ENCODE data around the gene NBPF3. TPM values are rescaled to one million over a fixed set of nuclear protein-coding genes. Genes with fewer than 3 reads are reported as not detected.

The NBPF3 gene
- total RNA-seq, 2 experiments from 2014 or later = 8.2 to 8.5 TPM

- peaks cover 0 to 3% of the 10 kb centered on the region in 2 experiments for H3K27me3 ChIP-seq (ENCODE audit: control insufficient read depth in 1 of 2, insufficient read depth in 2 of 2, low read length in 2 of 2)
- H3K4me1 ChIP-seq (ENCODE audit: insufficient read depth, low read length) = no peaks in the 10 kb centered on the region
- Mint-ChIP-seq H3K4me3 (no peak overlapping the region), H3K4me1 (ENCODE audit: low read depth) (no peaks in the 10 kb centered on the region), H3K36me3 (ENCODE audit: low read depth) (no peaks in the 10 kb centered on the region), H3K27ac (no peak overlapping the region), H3K27me3 (peaks cover 28% of the 10 kb centered on the region), H3K9me3 (no peaks in the 10 kb centered on the region)
- no peaks in the 10 kb centered on the region for H3K36me3 ChIP-seq (ENCODE audit: insufficient read depth, low read length)
- H3K4me3 ChIP-seq (ENCODE audit: low read length) = no peak overlapping the region
- H3K9me3 ChIP-seq (ENCODE audit: control insufficient read depth in 1 of 2, insufficient read depth in 1 of 2, low read length in 2 of 2) = no peaks in the 10 kb centered on the region
- CTCF ChIA-PET = no interaction called here
- intact Hi-C loops (cut with DNase I, micrococcal nuclease) = no loop called here
- ATAC-seq (ENCODE audit: poor library complexity) (no peak), DNase-seq (no peak)
- POLR2A ChIA-PET = no interaction called here
- no peak overlapping the region for H3K27ac ChIP-seq (ENCODE audit: low read depth in 1 of 2, low read length in 2 of 2)
- TF ChIP-seq, protein P1, sequence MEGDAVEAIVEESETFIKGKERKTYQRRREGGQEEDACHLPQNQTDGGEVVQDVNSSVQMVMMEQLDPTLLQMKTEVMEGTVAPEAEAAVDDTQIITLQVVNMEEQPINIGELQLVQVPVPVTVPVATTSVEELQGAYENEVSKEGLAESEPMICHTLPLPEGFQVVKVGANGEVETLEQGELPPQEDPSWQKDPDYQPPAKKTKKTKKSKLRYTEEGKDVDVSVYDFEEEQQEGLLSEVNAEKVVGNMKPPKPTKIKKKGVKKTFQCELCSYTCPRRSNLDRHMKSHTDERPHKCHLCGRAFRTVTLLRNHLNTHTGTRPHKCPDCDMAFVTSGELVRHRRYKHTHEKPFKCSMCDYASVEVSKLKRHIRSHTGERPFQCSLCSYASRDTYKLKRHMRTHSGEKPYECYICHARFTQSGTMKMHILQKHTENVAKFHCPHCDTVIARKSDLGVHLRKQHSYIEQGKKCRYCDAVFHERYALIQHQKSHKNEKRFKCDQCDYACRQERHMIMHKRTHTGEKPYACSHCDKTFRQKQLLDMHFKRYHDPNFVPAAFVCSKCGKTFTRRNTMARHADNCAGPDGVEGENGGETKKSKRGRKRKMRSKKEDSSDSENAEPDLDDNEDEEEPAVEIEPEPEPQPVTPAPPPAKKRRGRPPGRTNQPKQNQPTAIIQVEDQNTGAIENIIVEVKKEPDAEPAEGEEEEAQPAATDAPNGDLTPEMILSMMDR (IDR thresholded peaks at IDR 0.05) = no peak
These were observed 91.3 kb downstream of the NBPF3 start for GRCh38 chr1:21531241-21531640.

DNA sequence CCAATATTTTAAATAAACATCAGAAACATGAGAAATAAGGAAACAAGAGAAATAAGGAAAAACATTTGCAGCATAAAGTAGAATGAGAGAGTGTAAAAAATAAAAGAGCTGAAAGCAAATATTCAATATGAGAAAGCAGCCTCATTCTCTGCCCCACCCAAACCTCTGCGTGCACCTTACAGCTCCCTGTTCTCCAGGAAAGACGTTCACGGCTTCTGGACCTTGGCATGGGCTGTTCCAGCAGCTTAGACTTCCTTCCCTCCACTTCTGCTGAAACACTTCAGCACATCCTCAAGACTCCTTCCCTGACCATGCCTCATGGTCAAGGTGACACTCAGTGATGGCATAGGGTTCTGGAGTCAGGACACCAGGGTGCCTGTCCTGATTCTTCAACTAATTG lies 92.6 kb downstream of the NBPF3 start:
- Mint-ChIP-seq H3K36me3 (ENCODE audit: low read depth) (no peaks in the 10 kb centered on the region), H3K4me3 (no peak overlapping the region), H3K27me3 (peaks cover 30% of the 10 kb centered on the region), H3K4me1 (ENCODE audit: low read depth) (no peaks in the 10 kb centered on the region), H3K9me3 (no peaks in the 10 kb centered on the region), H3K27ac (no peak overlapping the region)
- DNase-seq (no peak), ATAC-seq (ENCODE audit: poor library complexity) (no peak)
- Histone ChIP-seq H3K4me3 (ENCODE audit: low read length) (no peak overlapping the region), H3K27me3 (ENCODE audit: control insufficient read depth in 1 of 2, insufficient read depth in 2 of 2, low read length in 2 of 2) (peaks cover 0 to 3% of the 10 kb centered on the region in 2 experiments), H3K36me3 (ENCODE audit: insufficient read depth, low read length) (no peaks in the 10 kb centered on the region), H3K9me3 (ENCODE audit: control insufficient read depth in 1 of 2, insufficient read depth in 1 of 2, low read length in 2 of 2) (no peaks in the 10 kb centered on the region), H3K27ac (ENCODE audit: low read depth in 1 of 2, low read length in 2 of 2) (no peak overlapping the region), H3K4me1 (ENCODE audit: insufficient read depth, low read length) (no peaks in the 10 kb centered on the region)
- TF ChIP-seq, protein P1 (IDR thresholded peaks at IDR 0.05) = no peak
- ChIA-PET POLR2A (interaction anchor here (0.6 kb wide), 1 partner anchor 899 kb away, joined by 3 read pairs; no protein-coding TSS in a partner anchor), CTCF (no interaction called here)
- intact Hi-C loops (cut with DNase I, micrococcal nuclease) = no loop called here

DNA sequence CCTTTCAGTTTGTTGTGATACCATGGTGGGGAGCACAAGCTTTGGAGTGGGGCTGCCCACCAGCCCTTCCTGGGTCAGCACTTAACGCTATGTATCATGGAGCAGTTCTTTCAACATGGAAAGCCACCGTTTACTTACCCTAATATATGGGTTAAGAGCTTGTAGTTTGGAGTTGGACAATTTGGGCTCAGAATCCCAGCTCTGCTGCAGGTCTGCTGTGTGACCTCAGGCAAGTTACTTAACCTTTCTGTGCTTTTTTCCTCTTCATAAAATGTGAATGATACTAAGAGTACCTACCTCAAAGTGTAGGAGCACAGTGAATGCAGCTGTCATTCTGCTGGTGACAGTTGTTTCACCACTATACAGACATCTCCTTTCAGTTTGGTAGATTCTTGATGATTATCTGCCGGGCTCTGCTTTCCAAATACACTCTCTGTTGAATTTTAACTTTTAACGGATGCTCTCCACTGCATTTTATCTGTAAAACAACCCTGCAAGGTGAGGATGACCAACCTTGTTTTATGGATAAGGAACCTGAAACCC lies 93.1 kb downstream of the NBPF3 start:
- no peaks in the 10 kb centered on the region for H3K9me3 Mint-ChIP-seq
- H3K27me3 ChIP-seq (ENCODE audit: control insufficient read depth in 1 of 2, insufficient read depth in 2 of 2, low read length in 2 of 2) = peaks cover 0 to 7% of the 10 kb centered on the region in 2 experiments
- no peaks in the 10 kb centered on the region for H3K36me3 ChIP-seq (ENCODE audit: insufficient read depth, low read length)
- peaks cover 35% of the 10 kb centered on the region for H3K27me3 Mint-ChIP-seq
- no peak overlapping the region for H3K27ac Mint-ChIP-seq
- no peak for DNase-seq
- H3K4me1 Mint-ChIP-seq (ENCODE audit: low read depth) = no peaks in the 10 kb centered on the region
- intact Hi-C loops (cut with DNase I, micrococcal nuclease) = no loop called here
- H3K27ac ChIP-seq (ENCODE audit: low read depth in 1 of 2, low read length in 2 of 2) = no peak overlapping the region
- TF ChIP-seq, protein P1 (IDR thresholded peaks at IDR 0.05) = no peak
- ChIA-PET POLR2A (no interaction called here), CTCF (no interaction called here)
- no peak for ATAC-seq (ENCODE audit: poor library complexity)
- no peak overlapping the region for H3K4me3 Mint-ChIP-seq
- H3K4me1 ChIP-seq (ENCODE audit: insufficient read depth, low read length) = no peaks in the 10 kb centered on the region
- no peaks in the 10 kb centered on the region for H3K36me3 Mint-ChIP-seq (ENCODE audit: low read depth)
- H3K9me3 ChIP-seq (ENCODE audit: control insufficient read depth in 1 of 2, insufficient read depth in 1 of 2, low read length in 2 of 2) = no peaks in the 10 kb centered on the region
- no peak overlapping the region for H3K4me3 ChIP-seq (ENCODE audit: low read length)

Measured in CD4-positive, alpha-beta T cell (primary cell).